Middle frontal gyrus (tissue), 1 donor: ENCODE results near the gene HVCN1.
"Not testable (repeated sequence)": the region's sequence is repeated elsewhere in the genome, so short reads cannot be mapped to it uniquely, and the experiment has no call there.

ENCODE experiments used
- DNase-seq: peaks from one replicate; pipeline ENCODE4 v3.0.0-alpha.2; 2015; ENCODE audit warnings: low spot score; ENCODE audit errors: extremely low spot score

Gene HVCN1

GRCh38 chr12:110688446-110689280, at the start of gene HVCN1:
TSS of gene HVCN1 (minus strand) at chr12:110689115. CDS start at chr12:110683245, 5,870 bp downstream.
- no peak for DNase-seq

GRCh38 chr12:110737532-110737931, 48.6 kb upstream of the HVCN1 start:
- DNase-seq, result no peak

- not testable (repeated sequence) for DNase-seq
Measured at GRCh38 chr12:110737016-110737415, 48.1 kb upstream of the HVCN1 start.

- DNase-seq, result no peak
Measured at GRCh38 chr12:110733900-110734299, 45.0 kb upstream of the HVCN1 start.

- no peak for DNase-seq
Measured at GRCh38 chr12:110733089-110733715, 44.3 kb upstream of the HVCN1 start.

- no peak for DNase-seq
Measured at GRCh38 chr12:110732572-110732971, 43.7 kb upstream of the HVCN1 start.

- DNase-seq, result no peak
Measured at GRCh38 chr12:110731479-110731878, 42.6 kb upstream of the HVCN1 start.

- no peak for DNase-seq
Measured at GRCh38 chr12:110728628-110729027, 39.7 kb upstream of the HVCN1 start.

GRCh38 chr12:110726708-110727369, 37.9 kb upstream of the HVCN1 start:
- no peak for DNase-seq

- DNase-seq, result no peak
Measured at GRCh38 chr12:110726028-110726427, 37.1 kb upstream of the HVCN1 start.

- no peak for DNase-seq
Measured at GRCh38 chr12:110725267-110725666, 36.4 kb upstream of the HVCN1 start.

- DNase-seq, result not testable (repeated sequence)
Measured at GRCh38 chr12:110722892-110723291, 34.0 kb upstream of the HVCN1 start.

- DNase-seq, result no peak
Measured at GRCh38 chr12:110721570-110721969, 32.7 kb upstream of the HVCN1 start.

GRCh38 chr12:110720516-110720915, 31.6 kb upstream of the HVCN1 start:
- DNase-seq, result no peak

GRCh38 chr12:110718222-110718908, 29.4 kb upstream of the HVCN1 start:
- no peak for DNase-seq

GRCh38 chr12:110717037-110717436, 28.1 kb upstream of the HVCN1 start:
- DNase-seq, result no peak

- DNase-seq, result no peak
Measured at GRCh38 chr12:110708917-110709316, 20.0 kb upstream of the HVCN1 start.

GRCh38 chr12:110705309-110705708, 16.4 kb upstream of the HVCN1 start:
- DNase-seq, result no peak

GRCh38 chr12:110704750-110705149, 15.8 kb upstream of the HVCN1 start:
- DNase-seq, result no peak

GRCh38 chr12:110704231-110704630, 15.3 kb upstream of the HVCN1 start:
- DNase-seq, result no peak

GRCh38 chr12:110702081-110702480, 13.2 kb upstream of the HVCN1 start:
- no peak for DNase-seq
